Loucy (cell line): Measurements from ENCODE around the gene NUP50.

Source experiments
- CTCF ChIP-seq: fragments of 200-600 bp; sonication (generic); conservative IDR thresholded peaks from 2 replicates; pipeline ENCODE4 v1.5.1; 2014; ENCODE audit warnings: mild to moderate bottlenecking, antibody characterized with exemption, low read length
- EZH2phosphoT487 ChIP-seq: fragments of 200-600 bp; IDR thresholded peaks from 2 replicates; pipeline ENCODE4 v1.6.1; 2018; ENCODE audit warnings: antibody characterized with exemption, mild to moderate bottlenecking, moderate library complexity, borderline replicate concordance

GRCh38 chr22:45210174-45210573 lies 46.4 kb downstream of the NUP50 start:
- TF ChIP-seq CTCF: no peak
- no peak for TF ChIP-seq EZH2phosphoT487
